ENCODE measurements around the gene PIK3C2B.
"Not testable (repeated sequence)": the region's sequence is repeated elsewhere in the genome, so short reads cannot be mapped to it uniquely, and the experiment has no call there.

The PIK3C2B gene

DNA sequence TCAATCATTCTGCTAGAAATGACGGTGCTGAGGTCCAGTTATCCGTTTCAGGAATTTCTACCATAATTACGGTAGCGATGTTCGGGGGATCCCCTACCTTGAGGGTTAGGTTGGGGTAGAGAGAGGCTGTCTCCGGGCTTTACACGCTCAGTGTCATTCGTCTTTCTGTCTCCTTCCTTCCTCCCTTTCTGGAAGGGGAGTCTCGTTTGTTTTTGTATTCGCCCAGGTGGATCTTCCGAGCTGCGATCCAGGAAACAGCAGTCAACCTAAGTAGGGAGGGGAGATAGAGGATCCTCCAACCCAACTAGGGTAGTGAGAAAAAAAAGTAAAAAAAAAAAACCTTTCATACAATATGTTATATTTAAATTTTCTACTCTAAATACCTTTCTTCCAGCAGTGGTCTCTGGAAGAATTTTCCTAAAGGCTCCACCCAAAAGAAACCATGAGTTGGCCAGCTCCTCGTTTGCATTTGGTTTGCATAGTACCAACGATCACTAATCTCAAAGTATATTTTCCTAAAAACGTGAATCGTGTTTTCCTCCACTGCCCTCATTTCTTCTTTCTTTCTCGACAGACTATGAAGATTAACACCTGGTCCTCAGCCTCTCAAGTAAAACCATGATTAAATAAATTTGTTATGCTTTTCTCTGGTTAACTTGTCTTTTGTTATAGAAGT lies 611 bp upstream of the PIK3C2B start:
- DNase-seq (ENCODE audit: extremely low spot score), result no peak
- ChIA-PET POLR2A (interaction anchor here (1.0 to 3.0 kb wide), 2 partner anchors 12 to 50 kb away, joined by 3 to 30 read pairs; no protein-coding TSS in a partner anchor), CTCF (interaction anchor here (0.6 to 3.3 kb wide), 4 partner anchors 8 to 64 kb away, joined by 7 to 23 read pairs (median 14); no protein-coding TSS in a partner anchor)
- TF ChIP-seq ELF4 (IDR thresholded peaks at IDR 0.05) (no peak), SUZ12 (IDR thresholded peaks at IDR 0.05) (no peak), ARNT (IDR thresholded peaks at IDR 0.05) (no peak)

DNA sequence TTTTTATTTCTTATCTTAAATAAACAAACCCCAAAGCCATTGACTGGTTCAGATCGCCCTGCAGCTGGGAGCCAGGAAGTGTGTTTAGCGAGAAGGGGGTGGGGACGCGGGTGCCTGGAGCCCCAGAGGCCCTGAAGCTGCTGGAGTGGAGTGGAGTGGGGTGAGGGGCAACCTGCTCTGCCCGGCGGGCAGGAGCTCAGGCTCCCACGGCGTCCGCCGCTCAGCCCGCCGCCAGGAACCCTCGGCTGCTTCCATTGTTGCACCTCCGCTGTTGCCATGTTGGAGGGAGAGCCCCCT lies 673 bp downstream of the PIK3C2B start:
- DNase-seq (ENCODE audit: extremely low spot score), result peak; percentile 55
- TF ChIP-seq CTBP1 (IDR thresholded peaks at IDR 0.05; ENCODE audit: borderline replicate concordance) (no peak), SP1 (IDR thresholded peaks at IDR 0.05) (no peak), NFRKB (IDR thresholded peaks at IDR 0.05) (no peak), FOXA1 (IDR thresholded peaks at IDR 0.05) (no peak), FOXK2 (IDR thresholded peaks at IDR 0.05) (no peak), HDGF (IDR thresholded peaks at IDR 0.05; ENCODE audit: borderline replicate concordance) (no peak), ZNF384 (IDR thresholded peaks at IDR 0.05) (no peak), L3MBTL2 (conservative IDR thresholded peaks at IDR 0.05) (no peak), ARNT (IDR thresholded peaks at IDR 0.05) (no peak), FOXM1 (IDR thresholded peaks at IDR 0.05; ENCODE audit: borderline replicate concordance) (no peak), SUZ12 (IDR thresholded peaks at IDR 0.05) (no peak), LEF1 (IDR thresholded peaks at IDR 0.05; ENCODE audit: borderline replicate concordance) (no peak), BHLHE40 (IDR thresholded peaks at IDR 0.05; ENCODE audit: borderline replicate concordance) (no peak), TARDBP (IDR thresholded peaks at IDR 0.05) (no peak), ELF4 (IDR thresholded peaks at IDR 0.05) (no peak)
- TF ChIP-seq, protein P1, sequence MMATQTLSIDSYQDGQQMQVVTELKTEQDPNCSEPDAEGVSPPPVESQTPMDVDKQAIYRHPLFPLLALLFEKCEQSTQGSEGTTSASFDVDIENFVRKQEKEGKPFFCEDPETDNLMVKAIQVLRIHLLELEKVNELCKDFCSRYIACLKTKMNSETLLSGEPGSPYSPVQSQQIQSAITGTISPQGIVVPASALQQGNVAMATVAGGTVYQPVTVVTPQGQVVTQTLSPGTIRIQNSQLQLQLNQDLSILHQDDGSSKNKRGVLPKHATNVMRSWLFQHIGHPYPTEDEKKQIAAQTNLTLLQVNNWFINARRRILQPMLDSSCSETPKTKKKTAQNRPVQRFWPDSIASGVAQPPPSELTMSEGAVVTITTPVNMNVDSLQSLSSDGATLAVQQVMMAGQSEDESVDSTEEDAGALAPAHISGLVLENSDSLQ (IDR thresholded peaks at IDR 0.05), result no peak
- ChIA-PET POLR2A (interaction anchor here (1.0 to 3.0 kb wide), 9 partner anchors 13 to 84 kb away, joined by 3 to 30 read pairs (median 4); partner anchors contain the start of gene MDM4), CTCF (interaction anchor here (0.6 to 3.3 kb wide), 9 partner anchors 9 to 331 kb away, joined by 3 to 23 read pairs (median 3); no protein-coding TSS in a partner anchor)

DNA sequence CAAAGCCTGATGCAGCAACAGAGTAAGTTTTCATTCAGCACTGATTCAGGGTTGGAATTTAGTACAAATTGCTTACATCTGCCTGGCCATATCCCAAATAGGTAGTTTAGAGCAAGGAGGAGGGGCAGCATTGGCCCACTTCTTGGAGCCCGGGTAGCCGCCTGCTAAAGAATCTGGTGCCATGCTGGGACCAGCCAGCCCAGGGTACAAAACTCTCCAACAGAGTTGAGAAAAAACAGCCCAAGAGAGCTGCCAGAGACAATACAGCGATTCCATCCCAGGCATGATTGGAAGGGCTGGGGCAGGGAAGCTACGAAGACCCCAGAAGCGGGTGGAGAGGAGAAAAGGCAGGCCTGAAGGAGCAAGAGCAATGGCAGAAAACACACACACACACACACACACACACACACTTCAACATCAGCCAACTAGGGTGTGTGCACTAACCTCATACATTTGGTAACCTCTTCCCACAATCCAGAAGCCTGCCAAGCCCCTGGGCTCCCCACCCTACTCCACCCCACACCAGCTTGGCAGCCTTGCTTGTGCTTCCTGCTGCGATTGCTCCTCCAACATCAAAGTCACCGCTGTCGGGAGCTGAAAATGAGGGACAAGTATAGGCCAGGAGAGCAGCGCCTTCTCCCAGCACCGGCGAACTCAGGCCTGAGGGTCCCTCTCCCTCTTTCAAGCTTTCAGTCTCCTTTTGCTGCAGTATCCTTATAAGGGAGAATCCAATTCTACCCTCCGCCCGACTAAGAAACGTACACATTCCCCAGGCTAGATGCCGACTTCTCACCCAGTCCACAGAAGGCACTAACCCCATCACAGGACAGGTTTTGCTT lies 1.2 kb downstream of the PIK3C2B start:
- TF ChIP-seq SP1 (IDR thresholded peaks at IDR 0.05), result no peak
- TF ChIP-seq CTBP1 (IDR thresholded peaks at IDR 0.05; ENCODE audit: borderline replicate concordance), result no peak
- TF ChIP-seq ELF4 (IDR thresholded peaks at IDR 0.05), result no peak
- TF ChIP-seq NFRKB (IDR thresholded peaks at IDR 0.05), result no peak
- no peak for TF ChIP-seq FOXM1 (IDR thresholded peaks at IDR 0.05; ENCODE audit: borderline replicate concordance)
- TF ChIP-seq L3MBTL2 (conservative IDR thresholded peaks at IDR 0.05), result no peak
- TF ChIP-seq, protein P1 (IDR thresholded peaks at IDR 0.05), result no peak
- no peak for TF ChIP-seq TARDBP (IDR thresholded peaks at IDR 0.05)
- no peak for TF ChIP-seq ARNT (IDR thresholded peaks at IDR 0.05)
- no peak for TF ChIP-seq BHLHE40 (IDR thresholded peaks at IDR 0.05; ENCODE audit: borderline replicate concordance)
- TF ChIP-seq SUZ12 (IDR thresholded peaks at IDR 0.05), result no peak
- no peak for TF ChIP-seq LEF1 (IDR thresholded peaks at IDR 0.05; ENCODE audit: borderline replicate concordance)
- DNase-seq (ENCODE audit: extremely low spot score), result peak; percentile 45
- ChIA-PET POLR2A (interaction anchor here (1.0 to 3.0 kb wide), 9 partner anchors 12 to 84 kb away, joined by 3 to 30 read pairs (median 4); partner anchors contain the start of gene MDM4), CTCF (interaction anchor here (0.6 to 3.3 kb wide), 9 partner anchors 9 to 330 kb away, joined by 3 to 23 read pairs (median 3); no protein-coding TSS in a partner anchor)

DNA sequence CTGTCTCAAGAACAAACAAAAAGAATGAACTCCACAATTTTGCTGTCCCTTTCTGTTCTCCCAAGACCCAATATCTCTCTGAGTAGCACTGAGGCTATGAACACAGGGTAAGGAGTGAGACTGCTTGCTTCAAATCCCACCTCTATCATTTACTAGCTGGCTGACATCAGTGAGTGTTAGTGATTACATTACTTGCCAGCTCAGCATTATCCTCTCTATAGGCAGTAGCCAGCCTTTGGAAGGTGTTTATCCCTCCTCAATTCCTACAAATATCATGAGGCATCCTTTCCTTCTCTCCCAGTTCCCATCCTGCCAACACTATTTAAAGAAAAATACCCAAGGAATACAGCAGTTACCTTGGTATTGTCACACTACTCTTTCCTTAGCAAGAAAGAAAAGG lies 3.0 kb downstream of the PIK3C2B start:
- no peak for TF ChIP-seq HDGF (IDR thresholded peaks at IDR 0.05; ENCODE audit: borderline replicate concordance)
- TF ChIP-seq BHLHE40 (IDR thresholded peaks at IDR 0.05; ENCODE audit: borderline replicate concordance), result no peak
- TF ChIP-seq LEF1 (IDR thresholded peaks at IDR 0.05; ENCODE audit: borderline replicate concordance), result no peak
- TF ChIP-seq ARNT (IDR thresholded peaks at IDR 0.05), result no peak
- no peak for TF ChIP-seq L3MBTL2 (conservative IDR thresholded peaks at IDR 0.05)
- no peak for TF ChIP-seq CTBP1 (IDR thresholded peaks at IDR 0.05; ENCODE audit: borderline replicate concordance)
- TF ChIP-seq FOXK2 (IDR thresholded peaks at IDR 0.05), result no peak
- no peak for TF ChIP-seq FOXA1 (IDR thresholded peaks at IDR 0.05)
- no peak for TF ChIP-seq FOXM1 (IDR thresholded peaks at IDR 0.05; ENCODE audit: borderline replicate concordance)
- TF ChIP-seq, protein P1 (IDR thresholded peaks at IDR 0.05), result no peak
- TF ChIP-seq ELF4 (IDR thresholded peaks at IDR 0.05), result no peak
- TF ChIP-seq SP1 (IDR thresholded peaks at IDR 0.05), result no peak
- no peak for TF ChIP-seq ZNF384 (IDR thresholded peaks at IDR 0.05)
- no peak for TF ChIP-seq TARDBP (IDR thresholded peaks at IDR 0.05)
- no peak for TF ChIP-seq NFRKB (IDR thresholded peaks at IDR 0.05)
- no peak for TF ChIP-seq SUZ12 (IDR thresholded peaks at IDR 0.05)
- CTCF ChIA-PET, result no interaction called here
- no peak for DNase-seq (ENCODE audit: extremely low spot score)
- POLR2A ChIA-PET, result interaction anchor here (1.3 kb wide), 1 partner anchor 13 kb away, joined by 4 read pairs; no protein-coding TSS in a partner anchor

DNA sequence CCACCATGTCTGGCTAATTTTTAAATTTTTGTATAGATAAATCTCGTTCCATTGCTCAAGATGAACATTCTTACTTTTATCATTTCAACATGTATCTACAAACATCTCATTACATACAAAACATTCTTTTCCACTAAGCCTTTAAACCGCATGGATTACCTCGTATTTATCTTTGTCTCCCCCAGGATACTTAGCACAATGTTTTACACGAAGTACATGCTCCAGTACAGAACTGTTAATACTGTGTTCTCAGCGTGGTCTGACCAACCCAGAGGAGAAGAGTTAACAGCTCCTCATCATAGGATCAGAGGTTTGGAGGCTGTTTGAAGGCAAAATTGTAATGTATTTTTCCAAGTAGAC lies 7.4 kb downstream of the PIK3C2B start:
- DNase-seq (ENCODE audit: extremely low spot score), result no peak
- POLR2A ChIA-PET, result no interaction called here
- CTCF ChIA-PET, result interaction anchor here (1.6 kb wide), 1 partner anchor 8 kb away, joined by 6 read pairs; no protein-coding TSS in a partner anchor
- TF ChIP-seq SP1 (IDR thresholded peaks at IDR 0.05) (no peak), FOXA1 (IDR thresholded peaks at IDR 0.05) (no peak), FOXK2 (IDR thresholded peaks at IDR 0.05) (no peak), LEF1 (IDR thresholded peaks at IDR 0.05; ENCODE audit: borderline replicate concordance) (no peak), HDGF (IDR thresholded peaks at IDR 0.05; ENCODE audit: borderline replicate concordance) (no peak), TARDBP (IDR thresholded peaks at IDR 0.05) (no peak), ZNF384 (IDR thresholded peaks at IDR 0.05) (no peak), ARNT (IDR thresholded peaks at IDR 0.05) (no peak), NFRKB (IDR thresholded peaks at IDR 0.05) (no peak), CTBP1 (IDR thresholded peaks at IDR 0.05; ENCODE audit: borderline replicate concordance) (no peak), BHLHE40 (IDR thresholded peaks at IDR 0.05; ENCODE audit: borderline replicate concordance) (no peak), ELF4 (IDR thresholded peaks at IDR 0.05) (no peak), FOXM1 (IDR thresholded peaks at IDR 0.05; ENCODE audit: borderline replicate concordance) (no peak), SUZ12 (IDR thresholded peaks at IDR 0.05) (no peak), L3MBTL2 (conservative IDR thresholded peaks at IDR 0.05) (no peak)
- TF ChIP-seq, protein P1 (IDR thresholded peaks at IDR 0.05), result no peak

DNA sequence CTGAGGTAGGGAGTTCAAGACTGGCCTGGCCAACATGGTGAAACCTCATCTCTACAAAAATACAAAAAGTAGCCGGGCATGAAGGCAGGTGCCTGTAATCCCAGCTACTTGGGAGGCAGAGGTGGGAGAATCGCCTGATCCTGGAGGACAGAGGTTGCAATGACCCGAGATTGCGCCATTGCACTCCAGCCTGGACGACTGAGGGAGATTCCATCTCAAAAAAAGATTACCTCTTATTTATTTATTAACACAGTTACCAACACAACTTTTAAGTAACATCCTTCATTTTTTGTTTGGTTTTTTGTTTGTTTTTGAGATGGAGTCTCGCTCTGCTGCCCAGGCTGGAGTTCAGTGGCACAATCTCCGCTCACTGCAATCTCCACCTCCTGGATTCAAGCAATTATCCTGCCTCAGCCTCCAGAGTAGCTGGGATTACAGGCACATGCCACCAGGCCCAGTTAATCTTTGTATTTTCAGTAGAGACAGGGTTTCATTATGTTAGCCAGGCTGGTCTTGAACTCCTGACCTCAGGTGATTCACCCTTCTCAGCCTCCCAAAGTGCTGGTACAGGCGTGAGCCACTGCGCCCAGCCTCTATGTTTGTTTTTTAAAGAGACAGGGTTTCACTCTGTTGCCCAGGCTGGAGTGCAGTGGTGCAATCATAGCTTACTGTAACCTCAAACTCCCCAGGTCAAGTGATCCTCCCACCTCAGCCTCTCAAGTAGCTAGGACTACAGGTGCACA lies 7.9 kb downstream of the PIK3C2B start:
- DNase-seq (ENCODE audit: extremely low spot score); POLR2A ChIA-PET: not testable (repeated sequence)
- CTCF ChIA-PET, result interaction anchor here (0.6 to 1.7 kb wide), 4 partner anchors 8 to 88 kb away, joined by 3 to 6 read pairs (median 3); no protein-coding TSS in a partner anchor
